Mesenchymal stem cell (in vitro differentiated cells and primary cell): ENCODE data around the gene SLC4A11.

ENCODE experiments used
- DNase-seq: peaks from one replicate; pipeline ENCODE4 v3.0.0-alpha.2; 2013
- H2AFZ ChIP-seq: one replicate; pipeline ENCODE4 v1.6.1; 2013; ENCODE audit warnings: low read depth, mild to moderate bottlenecking, control low read depth, inconsistent platforms, low read length, moderate library complexity
- H2AK5ac ChIP-seq: 2 replicates; pipeline ENCODE4 v1.6.1; 2013; ENCODE audit warnings: low read length, moderate library complexity, mild to moderate bottlenecking, inconsistent platforms; ENCODE audit not compliant: severe bottlenecking
- H2BK120ac ChIP-seq: one replicate; pipeline ENCODE4 v1.6.1; 2013; ENCODE audit warnings: low read depth, mild to moderate bottlenecking, inconsistent platforms, low read length, moderate library complexity
- H2BK12ac ChIP-seq, 2 experiments: one replicate each; pipeline ENCODE4 v1.6.1; 2013; ENCODE audit warnings: inconsistent platforms in 2 of 2, low read length in 2 of 2, mild to moderate bottlenecking in 2 of 2, moderate library complexity in 2 of 2, control low read depth in 1 of 2
- H2BK15ac ChIP-seq: one replicate; pipeline ENCODE4 v1.6.1; 2013; ENCODE audit warnings: mild to moderate bottlenecking, low read depth, inconsistent platforms; ENCODE audit not compliant: poor library complexity, severe bottlenecking
- H2BK5ac ChIP-seq: 2 replicates; pipeline ENCODE4 v1.6.1; 2013; ENCODE audit warnings: low read depth, mild to moderate bottlenecking, low read length, control low read depth, inconsistent platforms; ENCODE audit not compliant: poor library complexity, severe bottlenecking
- H3K14ac ChIP-seq, 2 experiments: one replicate each; pipeline ENCODE4 v1.6.1; 2013; ENCODE audit warnings: inconsistent platforms in 2 of 2, low read length in 2 of 2, control low read depth in 1 of 2, mild to moderate bottlenecking in 1 of 2, moderate library complexity in 1 of 2
- H3K18ac ChIP-seq, 2 experiments: one replicate each; pipeline ENCODE4 v1.6.1; 2013; ENCODE audit warnings: inconsistent platforms in 2 of 2, low read length in 2 of 2, control low read depth in 1 of 2, low read depth in 1 of 2, mild to moderate bottlenecking in 1 of 2
- H3K23ac ChIP-seq, 2 experiments: one replicate each; pipeline ENCODE4 v1.6.1; 2013; ENCODE audit warnings: inconsistent platforms in 2 of 2, low read length in 2 of 2, mild to moderate bottlenecking in 2 of 2, moderate library complexity in 2 of 2, control low read depth in 1 of 2
- H3K27ac ChIP-seq: 2 replicates; pipeline ENCODE4 v1.5.1; 2013; ENCODE audit warnings: mild to moderate bottlenecking, moderate library complexity, low read length, control low read depth, inconsistent platforms; ENCODE audit not compliant: poor library complexity, severe bottlenecking
- H3K27me3 ChIP-seq, 2 experiments: 2 replicates each; pipeline versions ENCODE4 v1.6.1 to v1.7.0; 2013; ENCODE audit warnings: low read length in 2 of 2, mild to moderate bottlenecking in 2 of 2, moderate library complexity in 2 of 2, control low read depth in 1 of 2, inconsistent platforms in 1 of 2; ENCODE audit not compliant: control insufficient read depth in 1 of 2, insufficient read depth in 1 of 2
- H3K36me3 ChIP-seq, 2 experiments: 2 replicates each; pipeline versions ENCODE4 v1.6.1 to v1.7.0; 2013; ENCODE audit warnings: low read length in 2 of 2, control low read depth in 1 of 2, inconsistent platforms in 1 of 2, low read depth in 1 of 2, mild to moderate bottlenecking in 1 of 2; ENCODE audit not compliant: insufficient read depth in 2 of 2, control insufficient read depth in 1 of 2
- H3K4ac ChIP-seq, 2 experiments: one replicate each; pipeline ENCODE4 v1.6.1; 2013; ENCODE audit warnings: inconsistent platforms in 2 of 2, low read length in 2 of 2, mild to moderate bottlenecking in 2 of 2, moderate library complexity in 2 of 2, control low read depth in 1 of 2, low read depth in 1 of 2
- H3K4me1 ChIP-seq: 2 replicates; pipeline ENCODE4 v1.6.1; 2013; ENCODE audit warnings: low read depth, low read length, control low read depth; ENCODE audit not compliant: control insufficient read depth, insufficient read depth
- H3K4me2 ChIP-seq: 2 replicates; pipeline ENCODE4 v1.6.1; 2013; ENCODE audit warnings: low read length, mild to moderate bottlenecking, inconsistent platforms; ENCODE audit not compliant: poor library complexity, severe bottlenecking
- H3K4me3 ChIP-seq, 2 experiments: 2 replicates each; pipeline versions ENCODE4 v1.5.1 to v1.7.0; 2013; ENCODE audit warnings: low read length in 2 of 2, mild to moderate bottlenecking in 2 of 2, control low read depth in 1 of 2, low read depth in 1 of 2; ENCODE audit not compliant: insufficient read depth in 1 of 2
- H3K79me1 ChIP-seq: replicated peaks from 2 replicates; pipeline ENCODE4 v1.6.1; 2013; ENCODE audit warnings: mild to moderate bottlenecking, control low read depth, low read length, inconsistent platforms; ENCODE audit not compliant: poor library complexity, severe bottlenecking
- H3K9ac ChIP-seq: 2 replicates; pipeline ENCODE4 v1.7.0; 2013; ENCODE audit warnings: mild to moderate bottlenecking, low read length, moderate library complexity
- H3K9me3 ChIP-seq: 2 replicates; pipeline ENCODE4 v1.7.0; 2013; ENCODE audit warnings: mild to moderate bottlenecking, low read length; ENCODE audit not compliant: control insufficient read depth
- H4K8ac ChIP-seq: one replicate; pipeline ENCODE4 v1.6.1; 2013; ENCODE audit warnings: inconsistent platforms, mild to moderate bottlenecking, low read length, moderate library complexity
- H4K91ac ChIP-seq: one replicate; pipeline ENCODE4 v1.6.1; 2013; ENCODE audit warnings: mild to moderate bottlenecking, low read length, inconsistent platforms
- WGBS: methylation state at CpG from one replicate; pipeline ENCODE4 v1.1.7; 2013; ENCODE audit warnings: mixed read lengths; 5-methylcytosine and 5-hydroxymethylcytosine counted together

Gene SLC4A11

DNA sequence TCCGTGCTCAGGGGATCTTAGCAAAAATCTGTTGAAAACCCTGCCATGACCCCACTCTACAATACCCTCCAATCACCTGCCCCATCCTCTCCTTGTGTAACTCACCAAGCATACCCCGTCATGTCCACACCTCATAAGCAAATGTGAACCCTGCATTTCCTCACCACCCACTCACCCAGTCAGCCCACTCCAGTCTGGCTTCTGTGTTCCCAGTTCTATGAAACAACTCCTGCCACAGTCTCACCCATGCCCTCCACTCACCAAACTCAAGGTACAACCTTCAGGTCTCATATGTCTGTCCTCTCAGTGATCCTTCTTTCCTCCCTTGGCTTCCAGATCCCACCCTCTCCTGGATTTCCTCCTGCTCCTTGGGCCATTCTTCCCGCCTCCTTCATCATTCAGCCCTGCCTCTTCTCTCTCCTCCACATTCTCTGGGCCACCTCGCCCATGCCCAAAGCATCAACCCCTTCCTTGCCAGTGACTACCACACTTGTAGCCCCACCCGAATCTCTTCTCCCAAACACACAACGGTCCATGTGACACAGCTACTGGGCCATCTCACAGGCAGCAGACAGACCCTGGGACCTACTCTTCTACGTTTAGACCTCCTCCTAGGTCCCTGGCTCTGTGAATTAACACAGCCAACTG is 43.3 kb downstream of the SLC4A11 start:
- Histone ChIP-seq H3K4me3 (no peak overlapping the region), H3K79me1 (peaks cover 28% of the 10 kb centered on the region), H3K36me3 (peaks cover 73 to 88% of the 10 kb centered on the region in 2 experiments), H3K14ac (no peak overlapping the region), H4K8ac (no peak overlapping the region), H3K27me3 (no peaks in the 10 kb centered on the region), H3K9me3 (no peaks in the 10 kb centered on the region), H3K9ac (no peak overlapping the region), H3K4me2 (no peak overlapping the region), H3K18ac (no peak overlapping the region), H4K91ac (no peak overlapping the region), H2BK120ac (no peak overlapping the region), H3K27ac (no peak overlapping the region), H3K23ac (no peak overlapping the region), H2BK5ac (no peak overlapping the region), H2AFZ (no peak overlapping the region), H2AK5ac (no peak overlapping the region), H2BK12ac (no peak overlapping the region), H2BK15ac (no peak overlapping the region), H3K4me1 (no peaks in the 10 kb centered on the region), H3K4ac (no peak overlapping the region)
- DNase-seq = no peak
- 92% methylated on average over 7 of the region's 7 CpGs for WGBS

DNA sequence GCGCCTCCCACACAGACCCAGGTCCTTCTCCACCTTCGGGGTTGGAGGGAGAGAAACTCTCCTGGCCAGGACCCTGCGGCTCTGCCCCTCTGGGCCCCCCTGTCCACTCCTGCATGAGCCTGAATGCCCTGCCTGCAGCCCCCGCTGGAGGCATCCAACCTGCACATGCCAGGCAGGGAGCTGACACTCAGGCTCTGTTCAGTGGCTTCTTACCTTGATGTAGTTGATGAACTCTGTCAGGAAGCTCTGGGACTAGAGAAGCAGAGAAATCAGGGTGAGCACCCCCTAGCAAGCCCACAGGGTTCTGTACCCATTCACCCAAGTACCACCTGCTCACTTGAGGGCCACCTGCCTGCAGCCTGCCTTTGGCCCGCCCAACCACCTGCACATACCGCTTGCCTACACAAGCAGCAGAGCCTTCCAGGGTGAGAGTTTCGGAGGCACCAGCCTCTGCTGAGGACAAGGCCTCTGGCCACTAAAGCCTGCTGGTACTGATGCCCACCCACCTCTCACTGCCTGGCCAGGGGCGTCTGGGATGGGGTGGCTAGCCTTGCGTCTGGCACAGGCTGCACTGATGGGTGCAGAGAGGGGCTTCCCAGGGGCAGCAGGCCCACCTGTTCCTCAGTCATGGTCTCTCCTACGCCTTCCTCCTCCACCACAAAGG is 44.2 kb downstream of the SLC4A11 start:
- Histone ChIP-seq H3K4me3 (no peak overlapping the region), H4K8ac (no peak overlapping the region), H2BK5ac (no peak overlapping the region), H2BK12ac (no peak overlapping the region), H3K14ac (no peak overlapping the region), H3K4me2 (no peak overlapping the region), H3K9me3 (no peaks in the 10 kb centered on the region), H3K36me3 (peaks cover 73 to 89% of the 10 kb centered on the region in 2 experiments), H3K23ac (no peak overlapping the region), H2BK120ac (no peak overlapping the region), H3K27ac (no peak overlapping the region), H2BK15ac (no peak overlapping the region), H3K4me1 (no peaks in the 10 kb centered on the region), H4K91ac (peak overlapping the region; percentile 32), H2AFZ (no peak overlapping the region), H2AK5ac (no peak overlapping the region), H3K4ac (no peak overlapping the region), H3K9ac (no peak overlapping the region), H3K27me3 (no peaks in the 10 kb centered on the region), H3K79me1 (peaks cover 22% of the 10 kb centered on the region), H3K18ac (no peak overlapping the region)
- WGBS = 93% methylated on average over 10 of the region's 10 CpGs
- DNase-seq = no peak

DNA sequence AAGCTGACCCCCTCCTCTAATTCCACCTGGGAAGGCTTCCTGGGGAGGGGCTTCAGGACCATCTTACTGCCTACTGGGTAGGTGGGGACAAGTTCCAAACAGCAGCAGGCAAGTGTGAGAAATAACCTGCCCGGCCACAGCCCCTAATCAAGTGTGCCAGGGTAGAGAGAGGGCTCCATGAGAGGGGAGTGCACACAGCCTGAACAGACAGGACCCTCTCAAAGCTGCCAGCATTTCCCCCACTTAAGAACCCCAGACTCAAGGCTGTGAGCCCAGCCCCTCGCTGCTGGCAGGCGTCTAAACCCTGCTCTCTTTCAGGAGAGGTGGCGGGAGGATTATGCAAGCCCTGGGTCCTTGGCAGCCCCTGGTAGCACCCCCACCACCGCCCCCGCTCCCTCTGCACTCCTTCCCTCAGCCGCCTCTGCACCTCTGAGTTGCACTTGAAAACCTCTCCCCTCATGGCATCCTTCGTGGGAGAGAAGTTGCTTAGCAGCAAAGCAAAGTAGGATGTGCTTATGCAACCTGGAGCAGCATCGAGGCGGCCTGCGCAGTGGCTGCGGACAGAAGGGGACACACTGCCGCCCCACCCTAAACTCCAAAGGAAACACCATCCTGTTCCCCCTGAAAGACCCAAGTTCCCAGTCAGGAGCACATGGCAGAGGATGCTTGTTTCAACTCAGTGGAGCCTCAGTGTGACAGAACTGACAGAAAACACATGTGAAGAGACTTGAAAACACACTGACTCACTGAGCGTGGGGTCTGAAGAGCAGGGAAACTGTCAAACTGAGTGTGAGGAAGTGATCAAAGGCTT is 45.0 kb downstream of the SLC4A11 start:
- Histone ChIP-seq H4K8ac (no peak overlapping the region), H2BK5ac (no peak overlapping the region), H3K14ac (no peak overlapping the region), H3K9me3 (no peaks in the 10 kb centered on the region), H2BK15ac (no peak overlapping the region), H3K36me3 (peaks cover 74 to 89% of the 10 kb centered on the region in 2 experiments), H4K91ac (no peak overlapping the region), H3K79me1 (peaks cover 16% of the 10 kb centered on the region), H2BK12ac (no peak overlapping the region), H3K4me1 (no peaks in the 10 kb centered on the region), H3K4me2 (no peak overlapping the region), H3K23ac (no peak overlapping the region), H3K4me3 (no peak overlapping the region), H3K27me3 (no peaks in the 10 kb centered on the region), H2BK120ac (no peak overlapping the region), H2AFZ (no peak overlapping the region), H2AK5ac (no peak overlapping the region), H3K4ac (no peak overlapping the region), H3K9ac (no peak overlapping the region), H3K18ac (no peak overlapping the region), H3K27ac (no peak overlapping the region)
- WGBS = 97% methylated on average over 14 of the region's 14 CpGs
- DNase-seq = no peak
